T1000 (cell line): ENCODE results near the gene FST.

Source experiments
- DNase-seq: peaks from one replicate; lab custom pipeline; 2025; ENCODE audit warnings: mixed read lengths; lab: John Stamatoyannopoulos, UW

Gene FST

GRCh38 chr5:53480416-53481158 lies at the start of gene FST:
TSS of gene FST (plus strand) at chr5:53480629. CDS start at chr5:53480792, 163 bp downstream.
- DNase-seq: no peak

GRCh38 chr5:53431665-53432064 lies 48.8 kb upstream of the FST start:
- DNase-seq: no peak

- no peak for DNase-seq
Observed at GRCh38 chr5:53433026-53433425, 47.4 kb upstream of the FST start.

GRCh38 chr5:53434541-53434940 lies 45.9 kb upstream of the FST start:
- no peak for DNase-seq

- DNase-seq: no peak
Observed at GRCh38 chr5:53436480-53437191, 43.8 kb upstream of the FST start.

- no peak for DNase-seq
Observed at GRCh38 chr5:53438079-53438478, 42.4 kb upstream of the FST start.

- DNase-seq: no peak
Observed at GRCh38 chr5:53438486-53439472, 41.6 kb upstream of the FST start.

- DNase-seq: no peak
Observed at GRCh38 chr5:53442961-53443360, 37.5 kb upstream of the FST start.

- DNase-seq: no peak
Observed at GRCh38 chr5:53445569-53445968, 34.9 kb upstream of the FST start.

- no peak for DNase-seq
Observed at GRCh38 chr5:53446908-53447307, 33.5 kb upstream of the FST start.

- DNase-seq: no peak
Observed at GRCh38 chr5:53448851-53449250, 31.6 kb upstream of the FST start.

GRCh38 chr5:53453898-53454718 lies 26.3 kb upstream of the FST start:
- no peak for DNase-seq

GRCh38 chr5:53454719-53455000 lies 25.8 kb upstream of the FST start:
- DNase-seq: no peak

- no peak for DNase-seq
Observed at GRCh38 chr5:53456366-53456765, 24.1 kb upstream of the FST start.

- no peak for DNase-seq
Observed at GRCh38 chr5:53463909-53464621, 16.4 kb upstream of the FST start.

GRCh38 chr5:53464722-53465121 lies 15.7 kb upstream of the FST start:
- no peak for DNase-seq

- no peak for DNase-seq
Observed at GRCh38 chr5:53469946-53470687, 10.3 kb upstream of the FST start.

GRCh38 chr5:53472279-53472678 lies 8.2 kb upstream of the FST start:
- DNase-seq: no peak

- DNase-seq: no peak
Observed at GRCh38 chr5:53472720-53473510, 7.5 kb upstream of the FST start.

- DNase-seq: no peak
Observed at GRCh38 chr5:53473633-53474032, 6.8 kb upstream of the FST start.
